Upper lobe of left lung (tissue), 4 donors: ENCODE measurements around the gene OR6K3.

Source experiments
- CTCF ChIP-seq, 6 experiments: fragments of 450-650 bp in 4 of 6; fragments of 200-600 bp in 2 of 6; sonication (generic) in 2 of 6; IDR thresholded peaks; one replicate each; pipeline ENCODE4 v1.5.1; 2016 to 2019; ENCODE audit warnings: antibody characterized with exemption in 6 of 6
- POLR2AphosphoS5 ChIP-seq, 2 donors: sonication (generic); formaldehyde crosslinking; IDR thresholded peaks; one replicate each; pipeline ENCODE4 v1.5.1; 2017; ENCODE audit warnings: antibody characterized with exemption in 2 of 2

- TF ChIP-seq POLR2AphosphoS5 (IDR thresholded peaks at IDR 0.05) (no peak), CTCF (IDR thresholded peaks at IDR 0.05) (no peak)
Measured at GRCh38 chr1:158687037-158687436, 33.5 kb downstream of the OR6K3 start.
